ENCODE measurements around the gene MIEF1.

GRCh38 chr22:39567135-39567946 lies 65.3 kb downstream of the MIEF1 start:
- TF ChIP-seq, protein P1, sequence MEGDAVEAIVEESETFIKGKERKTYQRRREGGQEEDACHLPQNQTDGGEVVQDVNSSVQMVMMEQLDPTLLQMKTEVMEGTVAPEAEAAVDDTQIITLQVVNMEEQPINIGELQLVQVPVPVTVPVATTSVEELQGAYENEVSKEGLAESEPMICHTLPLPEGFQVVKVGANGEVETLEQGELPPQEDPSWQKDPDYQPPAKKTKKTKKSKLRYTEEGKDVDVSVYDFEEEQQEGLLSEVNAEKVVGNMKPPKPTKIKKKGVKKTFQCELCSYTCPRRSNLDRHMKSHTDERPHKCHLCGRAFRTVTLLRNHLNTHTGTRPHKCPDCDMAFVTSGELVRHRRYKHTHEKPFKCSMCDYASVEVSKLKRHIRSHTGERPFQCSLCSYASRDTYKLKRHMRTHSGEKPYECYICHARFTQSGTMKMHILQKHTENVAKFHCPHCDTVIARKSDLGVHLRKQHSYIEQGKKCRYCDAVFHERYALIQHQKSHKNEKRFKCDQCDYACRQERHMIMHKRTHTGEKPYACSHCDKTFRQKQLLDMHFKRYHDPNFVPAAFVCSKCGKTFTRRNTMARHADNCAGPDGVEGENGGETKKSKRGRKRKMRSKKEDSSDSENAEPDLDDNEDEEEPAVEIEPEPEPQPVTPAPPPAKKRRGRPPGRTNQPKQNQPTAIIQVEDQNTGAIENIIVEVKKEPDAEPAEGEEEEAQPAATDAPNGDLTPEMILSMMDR (IDR thresholded peaks at IDR 0.05), result no peak
- TF ChIP-seq POLR2A (IDR thresholded peaks at IDR 0.05), result no peak
